Loucy (cell line): ENCODE results near the gene AMIGO3.

Experiments used
- H2AFZ ChIP-seq: fragments of 200-600 bp; sonication (generic); 2 replicates; pipeline ENCODE4 v1.6.0; 2016; ENCODE audit warnings: antibody characterized with exemption, mild to moderate bottlenecking, low read length, moderate library complexity
- H3F3A ChIP-seq: fragments of 200-600 bp; 2 replicates; pipeline ENCODE4 v1.6.0; 2016; ENCODE audit warnings: antibody characterized with exemption, low read depth, mild to moderate bottlenecking
- H3K27me3 ChIP-seq: fragments of 200-600 bp; sonication (generic); 2 replicates; pipeline ENCODE4 v1.6.1; 2014; ENCODE audit warnings: low read length, mild to moderate bottlenecking; ENCODE audit not compliant: insufficient read depth, poor library complexity, severe bottlenecking
- H3K36me3 ChIP-seq: fragments of 200-600 bp; sonication (generic); 2 replicates; pipeline ENCODE4 v1.6.1; 2016; ENCODE audit warnings: low read length; ENCODE audit not compliant: insufficient read depth
- H3K4me1 ChIP-seq: fragments of 200-600 bp; sonication (generic); 2 replicates; pipeline ENCODE4 v1.5.1; 2014; ENCODE audit warnings: low read length, mild to moderate bottlenecking; ENCODE audit not compliant: insufficient read depth, poor library complexity, severe bottlenecking
- H3K4me2 ChIP-seq: fragments of 200-600 bp; sonication (generic); 2 replicates; pipeline ENCODE4 v1.6.0; 2014; ENCODE audit warnings: antibody characterized with exemption, low read length, low read depth, mild to moderate bottlenecking; ENCODE audit not compliant: poor library complexity, severe bottlenecking
- H3K4me3 ChIP-seq: fragments of 200-600 bp; sonication (generic); 2 replicates; pipeline ENCODE4 v1.5.1; 2014; ENCODE audit warnings: low read length, mild to moderate bottlenecking, mixed read lengths; ENCODE audit not compliant: poor library complexity, severe bottlenecking
- H3K79me2 ChIP-seq: fragments of 200-600 bp; sonication (generic); 2 replicates; pipeline ENCODE4 v1.6.1; 2014; ENCODE audit warnings: low read length; ENCODE audit not compliant: insufficient read depth
- H3K9ac ChIP-seq: fragments of 200-600 bp; sonication (generic); 2 replicates; pipeline ENCODE4 v1.6.0; 2014; ENCODE audit warnings: mild to moderate bottlenecking, low read depth, low read length, moderate library complexity; ENCODE audit not compliant: poor library complexity, severe bottlenecking
- H3K9me2 ChIP-seq: fragments of 200-600 bp; sonication (generic); replicated peaks from 2 replicates; pipeline ENCODE4 v1.6.1; 2016; ENCODE audit warnings: low read depth, low read length, mixed read lengths
- H3K9me3 ChIP-seq: fragments of 200-600 bp; sonication (generic); 2 replicates; pipeline ENCODE4 v1.6.1; 2014; ENCODE audit warnings: mild to moderate bottlenecking, antibody characterized with exemption, low read length, low read depth; ENCODE audit not compliant: insufficient read depth
- H4K20me1 ChIP-seq: fragments of 200-600 bp; sonication (generic); 2 replicates; pipeline ENCODE4 v1.6.0; 2014; ENCODE audit warnings: antibody characterized with exemption, low read length, mild to moderate bottlenecking; ENCODE audit not compliant: insufficient read depth, poor library complexity, severe bottlenecking
- EZH2phosphoT487 ChIP-seq: fragments of 200-600 bp; IDR thresholded peaks from 2 replicates; pipeline ENCODE4 v1.6.1; 2018; ENCODE audit warnings: antibody characterized with exemption, mild to moderate bottlenecking, moderate library complexity, borderline replicate concordance
- TF ChIP-seq, protein P1 (sequence below): fragments of 200-600 bp; sonication (generic); conservative IDR thresholded peaks from 2 replicates; pipeline ENCODE4 v1.5.1; 2014; ENCODE audit warnings: mild to moderate bottlenecking, antibody characterized with exemption, low read length

AMIGO3 gene

DNA sequence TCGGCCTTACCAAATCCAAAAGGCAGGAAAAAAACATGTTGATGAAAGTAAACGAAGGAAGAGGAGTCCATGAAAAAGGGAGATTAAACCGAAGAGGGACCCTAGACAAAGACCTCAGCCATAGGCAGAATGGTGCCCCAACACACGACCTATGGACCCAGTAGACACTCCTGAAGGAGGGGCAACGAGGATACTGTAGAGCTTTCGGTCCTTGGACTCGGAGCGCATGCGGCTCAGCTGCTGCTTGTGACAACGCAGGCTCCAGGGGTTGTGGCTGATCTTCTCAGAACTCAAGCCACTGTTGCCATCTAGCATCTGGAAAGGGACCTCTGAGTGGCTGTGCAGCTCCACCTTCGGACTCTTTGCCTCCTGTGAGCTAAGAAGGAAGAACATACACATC lies 13.1 kb upstream of the AMIGO3 start:
- Histone ChIP-seq H3K9me3 (no peaks in the 10 kb centered on the region), H3K79me2 (no peaks in the 10 kb centered on the region), H3K4me2 (no peak overlapping the region), H2AFZ (no peak overlapping the region), H3K9me2 (no peaks in the 10 kb centered on the region), H3K36me3 (peaks cover 65% of the 10 kb centered on the region; the same call in 1 of the 2 replicates), H3K4me1 (no peaks in the 10 kb centered on the region), H3K9ac (no peak overlapping the region), H3F3A (no peaks in the 10 kb centered on the region), H3K27me3 (no peaks in the 10 kb centered on the region), H4K20me1 (no peaks in the 10 kb centered on the region), H3K4me3 (no peak overlapping the region)
- TF ChIP-seq EZH2phosphoT487 = no peak
- TF ChIP-seq, protein P1, sequence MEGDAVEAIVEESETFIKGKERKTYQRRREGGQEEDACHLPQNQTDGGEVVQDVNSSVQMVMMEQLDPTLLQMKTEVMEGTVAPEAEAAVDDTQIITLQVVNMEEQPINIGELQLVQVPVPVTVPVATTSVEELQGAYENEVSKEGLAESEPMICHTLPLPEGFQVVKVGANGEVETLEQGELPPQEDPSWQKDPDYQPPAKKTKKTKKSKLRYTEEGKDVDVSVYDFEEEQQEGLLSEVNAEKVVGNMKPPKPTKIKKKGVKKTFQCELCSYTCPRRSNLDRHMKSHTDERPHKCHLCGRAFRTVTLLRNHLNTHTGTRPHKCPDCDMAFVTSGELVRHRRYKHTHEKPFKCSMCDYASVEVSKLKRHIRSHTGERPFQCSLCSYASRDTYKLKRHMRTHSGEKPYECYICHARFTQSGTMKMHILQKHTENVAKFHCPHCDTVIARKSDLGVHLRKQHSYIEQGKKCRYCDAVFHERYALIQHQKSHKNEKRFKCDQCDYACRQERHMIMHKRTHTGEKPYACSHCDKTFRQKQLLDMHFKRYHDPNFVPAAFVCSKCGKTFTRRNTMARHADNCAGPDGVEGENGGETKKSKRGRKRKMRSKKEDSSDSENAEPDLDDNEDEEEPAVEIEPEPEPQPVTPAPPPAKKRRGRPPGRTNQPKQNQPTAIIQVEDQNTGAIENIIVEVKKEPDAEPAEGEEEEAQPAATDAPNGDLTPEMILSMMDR = no peak

DNA sequence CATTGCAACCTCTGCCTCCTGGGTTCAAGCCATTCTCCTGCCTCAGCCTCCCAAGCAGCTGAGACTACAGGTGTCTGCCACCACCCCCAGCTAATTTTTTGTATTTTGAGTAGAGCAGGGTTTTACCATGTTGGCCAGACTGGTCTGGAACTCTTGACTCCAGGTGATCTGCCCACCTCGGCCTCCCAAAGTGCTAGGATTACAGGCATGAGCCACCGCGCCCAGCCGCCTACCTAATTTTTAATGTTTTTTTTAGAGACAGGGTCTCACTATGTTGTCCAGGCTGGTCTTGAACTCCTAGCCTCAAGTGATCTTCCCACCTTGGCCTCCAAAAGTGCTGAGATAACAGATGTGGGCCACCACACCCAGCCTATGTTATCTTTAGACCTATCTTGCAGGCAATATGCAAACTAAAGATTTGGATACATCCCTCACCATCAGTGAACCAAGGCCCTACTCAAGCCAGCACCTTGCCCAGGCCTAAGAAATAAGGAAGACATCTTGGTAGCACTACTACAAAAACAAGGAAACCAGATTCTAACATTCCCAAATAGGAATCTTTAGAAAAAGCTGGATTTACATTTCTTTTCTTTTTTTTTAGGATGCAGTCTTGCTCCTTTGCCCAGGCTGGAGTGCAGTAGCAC lies 10.6 kb upstream of the AMIGO3 start:
- peaks cover 56% of the 10 kb centered on the region; the same call in 1 of the 2 replicates for H3K36me3 ChIP-seq
- no peaks in the 10 kb centered on the region for H3F3A ChIP-seq

DNA sequence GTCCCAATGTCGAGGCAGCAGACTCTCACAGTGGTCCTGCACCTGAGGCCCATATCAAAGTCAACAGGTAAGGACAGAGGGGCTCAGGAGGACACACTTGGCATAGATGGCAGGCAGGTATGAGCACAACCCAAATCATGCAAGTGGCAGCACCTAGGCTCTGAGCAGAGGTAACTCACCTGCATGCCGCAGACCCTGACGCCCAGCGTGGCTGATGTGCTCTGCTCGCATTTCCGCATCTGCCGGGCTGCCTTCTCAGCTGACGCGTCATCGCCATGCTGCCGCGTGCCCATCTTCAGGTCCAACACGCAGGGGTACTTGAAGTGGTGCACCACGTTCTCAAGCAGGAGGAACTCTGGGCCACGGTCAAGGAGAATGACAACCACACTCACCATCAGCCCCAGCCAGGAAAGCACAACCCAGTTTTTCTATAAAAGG lies 8.5 kb upstream of the AMIGO3 start:
- peaks cover 11% of the 10 kb centered on the region for H3K4me1 ChIP-seq
- H3K79me2 ChIP-seq = peaks cover 8% of the 10 kb centered on the region
- H3K9me3 ChIP-seq = no peaks in the 10 kb centered on the region
- no peak overlapping the region for H3K4me3 ChIP-seq
- no peak overlapping the region for H3K4me2 ChIP-seq
- no peak overlapping the region for H2AFZ ChIP-seq
- no peak for TF ChIP-seq EZH2phosphoT487
- TF ChIP-seq, protein P1 = no peak
- peaks cover 6% of the 10 kb centered on the region for H4K20me1 ChIP-seq
- peaks cover 40% of the 10 kb centered on the region; the same call in 1 of the 2 replicates for H3K36me3 ChIP-seq
- H3F3A ChIP-seq = no peaks in the 10 kb centered on the region
- H3K27me3 ChIP-seq = no peaks in the 10 kb centered on the region
- no peaks in the 10 kb centered on the region for H3K9me2 ChIP-seq
- no peak overlapping the region for H3K9ac ChIP-seq

More for the DNA sequence above, 10.6 kb upstream of the AMIGO3 start:
- Histone ChIP-seq H3K79me2 (no peaks in the 10 kb centered on the region), H3K4me3 (no peak overlapping the region), H3K4me1 (no peaks in the 10 kb centered on the region), H4K20me1 (no peaks in the 10 kb centered on the region), H3K9me2 (no peaks in the 10 kb centered on the region), H3K9ac (no peak overlapping the region), H2AFZ (no peak overlapping the region), H3K27me3 (no peaks in the 10 kb centered on the region), H3K9me3 (no peaks in the 10 kb centered on the region), H3K4me2 (no peak overlapping the region)
- TF ChIP-seq, protein P1 = no peak
- TF ChIP-seq EZH2phosphoT487 = no peak
